Activated CD8-positive, alpha-beta T cell treated with anti-CD3 and anti-CD28 coated beads for 36 hours (primary cell): Measurements from ENCODE around the gene GNG7. TPM values are rescaled to one million over a fixed set of nuclear protein-coding genes. Genes with fewer than 3 reads are reported as not detected.
"Not testable (repeated sequence)": the region's sequence is repeated elsewhere in the genome, so short reads cannot be mapped to it uniquely, and the experiment has no call there.

Experiments
- ATAC-seq: fragments of 200-7000 bp; cut with Tn5 transposase; one replicate; pipeline ENCODE4 v1.10.0; 2021; ENCODE audit warnings: mild to moderate bottlenecking, moderate library complexity
- CTCF ChIA-PET: fragments of 350-600 bp; sonication (Branson Sonifier 250); formaldehyde crosslinking; loops from one replicate; lab custom pipeline; 2021; ENCODE audit warnings: antibody characterized with exemption; lab: Charles Lee
- POLR2A ChIA-PET: fragments of 350-600 bp; sonication (Branson Sonifier 250); formaldehyde crosslinking; loops from one replicate; lab custom pipeline; 2021; ENCODE audit warnings: antibody characterized with exemption; lab: Charles Lee
- DNase-seq: peaks from one replicate; pipeline ENCODE4 v3.0.0-alpha.2; 2020
- H3K27ac Mint-ChIP-seq: one replicate; pipeline ENCODE4 v1.8.0; 2021; ENCODE audit warnings: mild to moderate bottlenecking, mixed read lengths
- H3K27me3 Mint-ChIP-seq: one replicate; pipeline ENCODE4 v1.8.0; 2021; ENCODE audit warnings: mixed read lengths
- H3K36me3 Mint-ChIP-seq: one replicate; pipeline ENCODE4 v1.8.0; 2021; ENCODE audit warnings: low read depth, mixed read lengths
- H3K4me1 Mint-ChIP-seq: one replicate; pipeline ENCODE4 v1.8.0; 2021; ENCODE audit warnings: low read depth, mixed read lengths
- H3K4me3 Mint-ChIP-seq: one replicate; pipeline ENCODE4 v1.8.0; 2021; ENCODE audit warnings: mild to moderate bottlenecking, moderate library complexity, mixed read lengths
- H3K9me3 Mint-ChIP-seq: one replicate; pipeline ENCODE4 v1.8.0; 2021; ENCODE audit warnings: mixed read lengths
- CTCF ChIP-seq: fragments of 200-600 bp; IDR thresholded peaks from one replicate; pipeline ENCODE4 v1.8.0; 2022; ENCODE audit warnings: antibody characterized with exemption, mild to moderate bottlenecking
- intact Hi-C: fragments of 100-400 bp; cut with micrococcal nuclease; formaldehyde crosslinking; loops from one replicate; pipeline ENCODE4 v1.10.0; 2022
- total RNA-seq, 2 experiments: library from RNA; stranded (reverse); gene quantifications; one replicate each; pipeline ENCODE4 v1.2.3, GENCODE V29; 2021

The GNG7 gene
- total RNA-seq, 2 experiments from 2014 or later, result 0.27 to 0.32 TPM

- no peaks in the 10 kb centered on the region for H3K27me3 Mint-ChIP-seq
- H3K36me3 Mint-ChIP-seq, result peaks cover 5% of the 10 kb centered on the region
- peaks cover 19% of the 10 kb centered on the region for H3K4me1 Mint-ChIP-seq
- DNase-seq (no peak), ATAC-seq (no peak)
- H3K27ac Mint-ChIP-seq, result no peak overlapping the region
- no peak overlapping the region for H3K4me3 Mint-ChIP-seq
- TF ChIP-seq CTCF, result no peak
- peaks cover 2% of the 10 kb centered on the region for H3K9me3 Mint-ChIP-seq
- ChIA-PET CTCF (interaction anchor here (1.2 to 3.0 kb wide), 2 partner anchors 66 to 81 kb away, joined by 3 to 13 read pairs; no protein-coding TSS in a partner anchor), POLR2A (interaction anchor here (1.2 to 4.2 kb wide), 4 partner anchors 11 to 76 kb away, joined by 3 to 29 read pairs (median 9); partner anchors contain the start of gene GADD45B)
- intact Hi-C loops, result no loop called here
Observed at GRCh38 chr19:2544576-2545415, 157.7 kb downstream of the GNG7 start.

GRCh38 chr19:2543463-2544442 is 158.7 kb downstream of the GNG7 start:
- peak; percentile 94 for ATAC-seq
- H3K27ac Mint-ChIP-seq, result peak overlapping the region; percentile 79
- H3K36me3 Mint-ChIP-seq, result no peaks in the 10 kb centered on the region
- DNase-seq, result peak; percentile 86
- no peaks in the 10 kb centered on the region for H3K9me3 Mint-ChIP-seq
- no peaks in the 10 kb centered on the region for H3K27me3 Mint-ChIP-seq
- ChIA-PET POLR2A (interaction anchor here (0.6 to 4.2 kb wide), 8 partner anchors 9 to 85 kb away, joined by 3 to 29 read pairs (median 4); partner anchors contain the start of gene GADD45B), CTCF (interaction anchor here (0.8 to 3.0 kb wide), 6 partner anchors 9 to 80 kb away, joined by 3 to 13 read pairs (median 4); partner anchors contain the start of gene GADD45B)
- peak overlapping the region; percentile 58 for H3K4me3 Mint-ChIP-seq
- intact Hi-C loops, result no loop called here
- H3K4me1 Mint-ChIP-seq, result peaks cover 19% of the 10 kb centered on the region
- TF ChIP-seq CTCF, result no peak

- POLR2A ChIA-PET, result interaction anchor here (0.9 to 4.2 kb wide), 6 partner anchors 9 to 85 kb away, joined by 3 to 29 read pairs (median 6); partner anchors contain the start of gene GADD45B
- H3K9me3 Mint-ChIP-seq, ATAC-seq, H3K36me3 Mint-ChIP-seq, DNase-seq, H3K27me3 Mint-ChIP-seq, intact Hi-C loops: not testable (repeated sequence)
- H3K4me1 Mint-ChIP-seq, result peaks cover 20% of the 10 kb centered on the region
- H3K4me3 Mint-ChIP-seq, result peak overlapping the region; percentile 58
- peak overlapping the region; percentile 79 for H3K27ac Mint-ChIP-seq
- CTCF ChIA-PET, result interaction anchor here (0.8 to 3.0 kb wide), 7 partner anchors 10 to 94 kb away, joined by 3 to 13 read pairs (median 4); partner anchors contain the start of gene GADD45B
Observed at GRCh38 chr19:2543072-2543462, 159.4 kb downstream of the GNG7 start.

GRCh38 chr19:2542341-2543069 is 160.0 kb downstream of the GNG7 start:
- H3K27me3 Mint-ChIP-seq, result no peaks in the 10 kb centered on the region
- ChIA-PET POLR2A (interaction anchor here (1.0 to 4.2 kb wide), 5 partner anchors 9 to 86 kb away, joined by 3 to 29 read pairs (median 6); partner anchors contain the start of gene GADD45B), CTCF (interaction anchor here (0.6 to 3.0 kb wide), 5 partner anchors 10 to 95 kb away, joined by 3 to 13 read pairs (median 4); no protein-coding TSS in a partner anchor)
- no peaks in the 10 kb centered on the region for H3K9me3 Mint-ChIP-seq
- no peak overlapping the region for H3K27ac Mint-ChIP-seq
- no peak for TF ChIP-seq CTCF
- no peak for DNase-seq
- H3K4me1 Mint-ChIP-seq, result peaks cover 26% of the 10 kb centered on the region
- H3K36me3 Mint-ChIP-seq, result no peaks in the 10 kb centered on the region
- H3K4me3 Mint-ChIP-seq, result no peak overlapping the region
- intact Hi-C loops, result no loop called here
- no peak for ATAC-seq
